Parathyroid adenoma (tissue), 2 donors: ENCODE measurements around the gene ADSS1.

Experiments used
- H2AFZ ChIP-seq: fragments of 300-600 bp; sonication (generic); one replicate; pipeline ENCODE4 v1.7.0; 2017; ENCODE audit warnings: antibody characterized with exemption, mild to moderate bottlenecking
- H3K27ac ChIP-seq: fragments of 300-600 bp; sonication (generic); one replicate; pipeline ENCODE4 v1.7.0; 2017
- H3K27me3 ChIP-seq: fragments of 300-600 bp; sonication (generic); one replicate; pipeline ENCODE4 v1.7.0; 2017; ENCODE audit warnings: low read length; ENCODE audit not compliant: control insufficient read depth, insufficient read depth
- H3K36me3 ChIP-seq: fragments of 300-600 bp; sonication (generic); one replicate; pipeline ENCODE4 v1.7.0; 2017; ENCODE audit warnings: low read length; ENCODE audit not compliant: control insufficient read depth, insufficient read depth
- H3K4me1 ChIP-seq: fragments of 300-600 bp; sonication (generic); one replicate; pipeline ENCODE4 v1.7.0; 2017; ENCODE audit warnings: control low read depth
- H3K4me2 ChIP-seq: fragments of 300-600 bp; sonication (generic); one replicate; pipeline ENCODE4 v1.7.0; 2017; ENCODE audit warnings: low read length
- H3K4me3 ChIP-seq: fragments of 300-600 bp; sonication (generic); one replicate; pipeline ENCODE4 v1.7.0; 2017; ENCODE audit warnings: low read depth, low read length
- H3K79me2 ChIP-seq: fragments of 300-600 bp; sonication (generic); one replicate; pipeline ENCODE4 v1.7.0; 2017; ENCODE audit warnings: control low read depth
- H3K9ac ChIP-seq: fragments of 300-600 bp; sonication (generic); one replicate; pipeline ENCODE4 v1.7.0; 2017; ENCODE audit warnings: mild to moderate bottlenecking
- H3K9me3 ChIP-seq: fragments of 300-600 bp; sonication (generic); one replicate; pipeline ENCODE4 v1.7.0; 2017; ENCODE audit warnings: low read length; ENCODE audit not compliant: control insufficient read depth
- TF ChIP-seq, protein P1 (sequence below): fragments of 300-600 bp; sonication (generic); IDR thresholded peaks from one replicate; pipeline ENCODE4 v1.7.0; 2017; ENCODE audit warnings: antibody characterized with exemption, mild to moderate bottlenecking
- donor health status: primary hyperparathyroidism.

The ADSS1 gene

DNA sequence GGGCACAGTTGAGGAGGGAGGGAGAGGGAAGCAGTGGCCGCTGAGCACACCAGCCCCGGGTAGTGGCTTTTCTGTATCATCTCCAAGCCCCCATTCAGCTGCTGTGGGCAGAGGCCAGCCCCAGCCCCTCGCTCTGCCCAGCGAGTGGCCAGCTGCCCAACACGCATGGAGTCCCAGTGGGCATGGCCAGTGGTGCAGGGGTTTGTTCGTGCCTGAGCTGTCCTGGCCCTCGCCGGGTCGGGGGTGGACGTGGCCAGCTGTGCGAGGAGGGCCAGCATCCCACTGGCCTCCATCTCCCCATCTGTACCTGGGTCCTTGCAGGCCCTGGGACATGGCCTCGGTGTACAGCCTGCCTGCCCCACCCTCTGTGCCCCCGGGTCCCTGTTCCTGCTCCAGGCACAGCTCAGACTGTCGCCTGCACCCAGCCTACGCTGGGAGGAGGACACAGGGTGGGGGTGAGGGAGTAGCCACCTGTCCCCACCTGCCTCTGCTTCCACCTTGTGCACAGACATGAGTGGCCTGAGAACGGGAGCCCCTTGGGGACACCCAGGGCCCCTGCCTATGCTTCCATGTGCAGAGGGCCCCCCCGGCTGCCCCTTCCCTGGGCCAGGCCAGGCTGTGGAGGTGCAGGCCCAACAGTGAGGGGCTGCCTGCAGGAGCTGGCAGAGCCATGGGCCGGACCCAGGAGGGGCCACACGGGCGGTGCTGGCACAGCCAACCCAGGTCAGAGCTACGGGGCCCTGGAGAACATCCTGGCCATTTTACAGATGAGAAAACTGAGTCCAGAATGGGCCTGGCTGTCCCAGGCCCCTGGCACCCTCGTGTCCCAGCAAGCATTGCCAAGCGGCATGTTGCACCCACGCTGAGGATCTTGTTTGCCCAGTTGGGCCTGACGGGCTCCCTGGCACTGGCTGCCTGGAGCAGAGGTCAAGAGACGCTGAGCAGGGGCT lies 30.3 kb upstream of the ADSS1 start:
- TF ChIP-seq, protein P1, sequence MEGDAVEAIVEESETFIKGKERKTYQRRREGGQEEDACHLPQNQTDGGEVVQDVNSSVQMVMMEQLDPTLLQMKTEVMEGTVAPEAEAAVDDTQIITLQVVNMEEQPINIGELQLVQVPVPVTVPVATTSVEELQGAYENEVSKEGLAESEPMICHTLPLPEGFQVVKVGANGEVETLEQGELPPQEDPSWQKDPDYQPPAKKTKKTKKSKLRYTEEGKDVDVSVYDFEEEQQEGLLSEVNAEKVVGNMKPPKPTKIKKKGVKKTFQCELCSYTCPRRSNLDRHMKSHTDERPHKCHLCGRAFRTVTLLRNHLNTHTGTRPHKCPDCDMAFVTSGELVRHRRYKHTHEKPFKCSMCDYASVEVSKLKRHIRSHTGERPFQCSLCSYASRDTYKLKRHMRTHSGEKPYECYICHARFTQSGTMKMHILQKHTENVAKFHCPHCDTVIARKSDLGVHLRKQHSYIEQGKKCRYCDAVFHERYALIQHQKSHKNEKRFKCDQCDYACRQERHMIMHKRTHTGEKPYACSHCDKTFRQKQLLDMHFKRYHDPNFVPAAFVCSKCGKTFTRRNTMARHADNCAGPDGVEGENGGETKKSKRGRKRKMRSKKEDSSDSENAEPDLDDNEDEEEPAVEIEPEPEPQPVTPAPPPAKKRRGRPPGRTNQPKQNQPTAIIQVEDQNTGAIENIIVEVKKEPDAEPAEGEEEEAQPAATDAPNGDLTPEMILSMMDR: no peak
- H3K4me3 ChIP-seq: no peak overlapping the region
- H3K4me1 ChIP-seq: peaks cover 4% of the 10 kb centered on the region
- no peak overlapping the region for H3K27ac ChIP-seq
- no peak overlapping the region for H3K4me2 ChIP-seq
- no peak overlapping the region for H3K9ac ChIP-seq
- no peaks in the 10 kb centered on the region for H3K9me3 ChIP-seq
- no peak overlapping the region for H2AFZ ChIP-seq
- peaks cover 3% of the 10 kb centered on the region for H3K79me2 ChIP-seq
- H3K27me3 ChIP-seq: no peaks in the 10 kb centered on the region
- no peaks in the 10 kb centered on the region for H3K36me3 ChIP-seq

DNA sequence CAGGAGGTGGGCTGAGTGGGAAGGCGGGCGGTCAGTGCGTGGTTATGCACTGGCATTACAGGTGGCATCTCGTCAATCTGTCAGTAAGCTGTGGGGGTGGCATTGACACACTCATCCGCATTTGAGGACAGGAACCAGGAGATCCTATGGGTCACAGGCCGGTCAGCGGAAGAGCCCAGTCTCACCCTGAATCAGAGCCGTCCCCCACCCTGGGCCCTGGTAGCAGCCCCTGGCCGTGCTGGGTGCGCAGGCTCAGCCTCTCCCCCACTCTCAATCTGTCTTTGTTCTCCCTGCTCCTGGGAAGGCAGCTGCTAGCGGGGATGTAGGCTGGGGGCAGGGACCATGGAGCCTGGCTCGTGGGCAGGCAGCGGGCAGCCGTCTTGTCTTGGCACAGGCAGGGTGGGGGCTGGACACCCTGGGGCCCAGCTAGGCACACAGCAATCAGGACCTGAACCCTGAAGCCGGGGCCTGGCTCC lies 29.5 kb upstream of the ADSS1 start:
- H3K4me3 ChIP-seq: no peak overlapping the region
- no peak overlapping the region for H3K4me2 ChIP-seq
- no peaks in the 10 kb centered on the region for H3K27me3 ChIP-seq
- TF ChIP-seq, protein P1: no peak
- H3K4me1 ChIP-seq: no peaks in the 10 kb centered on the region
- H3K79me2 ChIP-seq: peaks cover 3% of the 10 kb centered on the region
- H3K36me3 ChIP-seq: no peaks in the 10 kb centered on the region
- no peak overlapping the region for H3K27ac ChIP-seq
- no peaks in the 10 kb centered on the region for H3K9me3 ChIP-seq
- H2AFZ ChIP-seq: no peak overlapping the region
- H3K9ac ChIP-seq: no peak overlapping the region

DNA sequence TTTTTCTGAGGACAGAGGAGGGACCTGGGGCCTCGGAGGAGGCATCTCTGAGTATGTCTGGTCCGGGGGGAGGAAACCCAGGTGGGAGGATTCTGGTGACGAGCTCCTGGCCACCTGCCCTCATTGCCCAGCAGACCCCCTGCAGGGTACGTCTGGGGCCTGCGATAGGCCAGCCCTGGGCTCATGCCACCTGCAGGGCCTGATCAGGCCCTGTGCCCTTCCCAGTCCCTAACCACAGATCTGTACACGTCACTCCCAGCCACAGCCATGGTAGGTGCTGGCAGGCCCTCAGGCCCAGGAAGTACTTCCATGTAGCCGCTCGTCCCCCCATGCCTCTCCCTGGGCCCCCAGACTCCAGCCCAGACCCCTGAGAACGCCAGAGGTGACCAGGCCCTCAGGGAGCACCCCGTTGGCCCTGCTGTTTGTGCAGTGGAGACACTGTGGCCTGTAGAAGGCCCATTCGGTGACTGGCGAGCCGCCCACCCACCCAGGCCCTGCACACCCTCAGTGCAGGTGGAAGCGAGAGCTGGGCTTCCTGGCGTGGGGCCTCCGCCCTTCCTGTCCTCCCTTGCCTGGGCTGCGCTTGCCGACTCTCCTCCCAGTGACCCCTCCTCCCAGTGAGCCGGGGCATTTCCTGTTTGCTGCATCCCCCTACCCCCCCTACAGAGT lies 28.9 kb upstream of the ADSS1 start:
- H3K36me3 ChIP-seq: no peaks in the 10 kb centered on the region
- H3K27me3 ChIP-seq: no peaks in the 10 kb centered on the region
- H3K4me1 ChIP-seq: no peaks in the 10 kb centered on the region
- H3K79me2 ChIP-seq: peaks cover 3% of the 10 kb centered on the region
- H3K4me3 ChIP-seq: no peak overlapping the region
- no peak overlapping the region for H3K27ac ChIP-seq
- no peak overlapping the region for H3K9ac ChIP-seq
- TF ChIP-seq, protein P1: no peak
- H3K9me3 ChIP-seq: no peaks in the 10 kb centered on the region
- no peak overlapping the region for H2AFZ ChIP-seq
- no peak overlapping the region for H3K4me2 ChIP-seq

DNA sequence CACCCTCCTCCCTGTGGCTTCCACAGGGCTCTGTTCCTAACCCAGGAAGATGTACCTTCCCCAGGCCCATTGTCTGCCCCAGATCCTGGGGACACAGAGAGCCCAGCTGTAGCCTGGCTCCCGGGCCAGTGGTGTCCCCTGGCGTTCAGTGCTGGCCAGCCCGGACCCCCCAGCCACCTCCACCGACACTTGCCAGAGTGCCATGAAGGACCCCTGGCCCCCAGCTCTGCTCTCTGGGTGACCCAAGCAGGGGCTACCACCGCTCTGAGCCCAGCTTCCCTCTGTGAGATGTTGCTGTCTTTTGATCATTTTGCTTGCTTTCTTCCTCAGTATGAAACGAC lies 28.4 kb upstream of the ADSS1 start:
- Histone ChIP-seq H3K4me3 (no peak overlapping the region), H3K27ac (no peak overlapping the region), H3K36me3 (no peaks in the 10 kb centered on the region), H3K79me2 (peaks cover 3% of the 10 kb centered on the region), H3K27me3 (no peaks in the 10 kb centered on the region), H3K4me2 (no peak overlapping the region), H2AFZ (no peak overlapping the region), H3K4me1 (no peaks in the 10 kb centered on the region), H3K9ac (no peak overlapping the region), H3K9me3 (no peaks in the 10 kb centered on the region)
- TF ChIP-seq, protein P1: no peak
